ENCODE results near the gene ACVRL1. TPM values are rescaled to one million over a fixed set of nuclear protein-coding genes. Genes with fewer than 3 reads are reported as not detected.

Gene ACVRL1
- total and polyA plus RNA-seq, 2 donors (not counting 1 experiment from before 2014, with no cell fraction given): not detected

DNA sequence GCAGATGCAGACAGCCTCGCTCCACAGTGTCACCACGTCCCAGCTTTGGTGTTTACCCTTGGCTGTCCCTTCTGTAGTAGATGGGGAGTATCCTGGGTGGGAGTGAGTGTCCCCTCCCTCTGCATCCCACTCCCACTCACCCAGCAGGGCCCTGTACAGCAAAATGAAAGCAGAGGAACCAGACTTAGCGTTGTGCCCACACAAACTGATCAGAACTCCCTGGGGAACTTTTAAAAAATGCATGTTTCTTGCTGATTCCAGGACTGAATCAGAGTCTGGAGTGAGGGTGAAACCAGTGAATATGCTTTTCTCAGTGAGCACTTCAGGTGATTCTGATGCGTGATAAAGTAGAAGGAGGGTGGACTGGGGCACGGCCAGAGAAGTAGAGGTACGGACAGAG, 2.9 kb downstream of the ACVRL1 start:
- ATAC-seq (ENCODE audit: low read depth) (no peak), DNase-seq (no peak)
- Histone ChIP-seq H3K4me1 (ENCODE audit: control insufficient read depth in 2 of 2, insufficient read depth in 2 of 2, low read length in 2 of 2) (peaks cover 0 to 10% of the 10 kb centered on the region in 2 donors), H3K9ac (ENCODE audit: low read length) (no peak overlapping the region), H3K4me2 (replicated peaks; ENCODE audit: low read depth, low read length, poor library complexity, severe bottlenecking) (no peak overlapping the region), H3K36me3 (replicated peaks in 1 of 2; ENCODE audit: control extremely low read depth in 1 of 2, control insufficient read depth in 1 of 2, extremely low read depth in 1 of 2, insufficient read depth in 2 of 2, low read length in 1 of 2) (no peaks in the 10 kb centered on the region), H3K9me3 (ENCODE audit: control extremely low read depth in 1 of 3, control insufficient read depth in 2 of 3, insufficient read depth in 1 of 3, low read length in 2 of 3) (no peaks in the 10 kb centered on the region), H2AFZ (ENCODE audit: insufficient read depth, low read depth, low read length, poor library complexity, severe bottlenecking) (no peak overlapping the region), H3K79me2 (ENCODE audit: control insufficient read depth, insufficient read depth, low read length) (no peaks in the 10 kb centered on the region), H3K27me3 (replicated peaks in 1 of 4; ENCODE audit: control extremely low read depth in 1 of 4, control insufficient read depth in 3 of 4, insufficient read depth in 4 of 4, low read length in 3 of 4) (peaks cover 0 to 23% (median 16%) of the 10 kb centered on the region in 4 experiments), H4K20me1 (ENCODE audit: control insufficient read depth, insufficient read depth, low read length, poor library complexity, severe bottlenecking) (no peaks in the 10 kb centered on the region), H3K4me3 (ENCODE audit: control extremely low read depth in 1 of 5, extremely low read depth in 1 of 5, insufficient read depth in 1 of 5, low read depth in 2 of 5, low read length in 4 of 5) (no peak overlapping the region), H3K27ac (ENCODE audit: low read length in 2 of 2) (no peak overlapping the region)
- intact Hi-C loops (cut with micrococcal nuclease): no loop called here
- Mint-ChIP-seq H3K4me3 (no peak overlapping the region), H3K4me1 (peaks cover 4% of the 10 kb centered on the region), H3K27ac (no peak overlapping the region), H3K9me3 (ENCODE audit: insufficient read depth) (no peaks in the 10 kb centered on the region), H3K27me3 (peaks cover 45% of the 10 kb centered on the region)
- 72% methylated on average over 3 of the region's 6 CpGs for WGBS (ENCODE audit: insufficient coverage)
- ChIA-PET CTCF (no interaction called here), POLR2A (no interaction called here)
- TF ChIP-seq, protein P1, sequence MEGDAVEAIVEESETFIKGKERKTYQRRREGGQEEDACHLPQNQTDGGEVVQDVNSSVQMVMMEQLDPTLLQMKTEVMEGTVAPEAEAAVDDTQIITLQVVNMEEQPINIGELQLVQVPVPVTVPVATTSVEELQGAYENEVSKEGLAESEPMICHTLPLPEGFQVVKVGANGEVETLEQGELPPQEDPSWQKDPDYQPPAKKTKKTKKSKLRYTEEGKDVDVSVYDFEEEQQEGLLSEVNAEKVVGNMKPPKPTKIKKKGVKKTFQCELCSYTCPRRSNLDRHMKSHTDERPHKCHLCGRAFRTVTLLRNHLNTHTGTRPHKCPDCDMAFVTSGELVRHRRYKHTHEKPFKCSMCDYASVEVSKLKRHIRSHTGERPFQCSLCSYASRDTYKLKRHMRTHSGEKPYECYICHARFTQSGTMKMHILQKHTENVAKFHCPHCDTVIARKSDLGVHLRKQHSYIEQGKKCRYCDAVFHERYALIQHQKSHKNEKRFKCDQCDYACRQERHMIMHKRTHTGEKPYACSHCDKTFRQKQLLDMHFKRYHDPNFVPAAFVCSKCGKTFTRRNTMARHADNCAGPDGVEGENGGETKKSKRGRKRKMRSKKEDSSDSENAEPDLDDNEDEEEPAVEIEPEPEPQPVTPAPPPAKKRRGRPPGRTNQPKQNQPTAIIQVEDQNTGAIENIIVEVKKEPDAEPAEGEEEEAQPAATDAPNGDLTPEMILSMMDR (IDR thresholded peaks at IDR 0.05): no peak
- no peak for TF ChIP-seq EZH2 (IDR thresholded peaks at IDR 0.05; ENCODE audit: borderline replicate concordance, insufficient read depth, low read depth, low read length, poor library complexity, severe bottlenecking)

DNA sequence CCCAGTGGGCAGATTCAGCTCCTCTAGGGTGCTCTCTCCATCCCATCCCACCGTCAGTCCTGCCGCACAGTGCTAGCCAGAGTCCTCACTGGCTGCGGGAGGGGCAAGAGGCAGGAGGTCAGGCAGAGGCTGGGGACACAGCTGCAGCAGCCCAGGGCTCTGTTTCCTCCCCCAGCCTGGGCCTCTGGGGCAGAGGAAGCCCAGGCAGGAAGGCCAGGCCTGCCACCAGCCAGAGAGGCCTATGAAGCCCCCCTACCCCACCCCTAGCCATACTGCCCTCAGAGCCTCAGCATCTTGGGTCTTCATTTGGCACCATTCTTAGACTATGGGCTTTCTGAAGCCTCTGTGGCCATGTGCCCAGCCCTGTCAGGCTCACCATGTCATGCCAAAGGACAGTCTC, 3.4 kb downstream of the ACVRL1 start:
- Histone ChIP-seq H4K20me1 (ENCODE audit: control insufficient read depth, insufficient read depth, low read length, poor library complexity, severe bottlenecking) (no peaks in the 10 kb centered on the region), H3K36me3 (replicated peaks in 1 of 2; ENCODE audit: control extremely low read depth in 1 of 2, control insufficient read depth in 1 of 2, extremely low read depth in 1 of 2, insufficient read depth in 2 of 2, low read length in 1 of 2) (no peaks in the 10 kb centered on the region), H3K9me3 (ENCODE audit: control extremely low read depth in 1 of 3, control insufficient read depth in 2 of 3, insufficient read depth in 1 of 3, low read length in 2 of 3) (no peaks in the 10 kb centered on the region), H3K4me3 (ENCODE audit: control extremely low read depth in 1 of 5, extremely low read depth in 1 of 5, insufficient read depth in 1 of 5, low read depth in 2 of 5, low read length in 4 of 5) (no peak overlapping the region), H3K27me3 (replicated peaks in 1 of 4; ENCODE audit: control extremely low read depth in 1 of 4, control insufficient read depth in 3 of 4, insufficient read depth in 4 of 4, low read length in 3 of 4) (peaks cover 0 to 20% (median 16%) of the 10 kb centered on the region in 4 experiments), H3K4me1 (ENCODE audit: control insufficient read depth in 2 of 2, insufficient read depth in 2 of 2, low read length in 2 of 2) (peaks cover 0 to 10% of the 10 kb centered on the region in 2 donors), H3K27ac (ENCODE audit: low read length in 2 of 2) (no peak overlapping the region), H2AFZ (ENCODE audit: insufficient read depth, low read depth, low read length, poor library complexity, severe bottlenecking) (no peak overlapping the region), H3K79me2 (ENCODE audit: control insufficient read depth, insufficient read depth, low read length) (no peaks in the 10 kb centered on the region), H3K4me2 (replicated peaks; ENCODE audit: low read depth, low read length, poor library complexity, severe bottlenecking) (no peak overlapping the region), H3K9ac (ENCODE audit: low read length) (no peak overlapping the region)
- no peak for DNase-seq
- Mint-ChIP-seq H3K4me1 (peaks cover 4% of the 10 kb centered on the region), H3K4me3 (no peak overlapping the region), H3K27ac (no peak overlapping the region), H3K27me3 (peaks cover 41% of the 10 kb centered on the region), H3K9me3 (ENCODE audit: insufficient read depth) (no peaks in the 10 kb centered on the region)
- CTCF ChIA-PET: interaction anchor here (3.1 kb wide), 1 partner anchor 12 kb away, joined by 17 read pairs; no protein-coding TSS in a partner anchor
- TF ChIP-seq, protein P1 (IDR thresholded peaks at IDR 0.05): no peak
- no peak for TF ChIP-seq EZH2 (IDR thresholded peaks at IDR 0.05; ENCODE audit: borderline replicate concordance, insufficient read depth, low read depth, low read length, poor library complexity, severe bottlenecking)
- POLR2A ChIA-PET: no interaction called here
- 78% methylated on average over 3 of the region's 3 CpGs for WGBS (ENCODE audit: insufficient coverage)
- no peak for ATAC-seq (ENCODE audit: low read depth)
- intact Hi-C loops (cut with micrococcal nuclease): no loop called here

All from B cell (primary cell).